GM21390 (cell line): ENCODE measurements around the gene E2F7.

Experiments used
- ATAC-seq: cut with Tn5 transposase; IDR thresholded peaks from one replicate; pipeline ENCODE4 v1.9.1; 2021; ENCODE audit not compliant: unreplicated experiment

The E2F7 gene

DNA sequence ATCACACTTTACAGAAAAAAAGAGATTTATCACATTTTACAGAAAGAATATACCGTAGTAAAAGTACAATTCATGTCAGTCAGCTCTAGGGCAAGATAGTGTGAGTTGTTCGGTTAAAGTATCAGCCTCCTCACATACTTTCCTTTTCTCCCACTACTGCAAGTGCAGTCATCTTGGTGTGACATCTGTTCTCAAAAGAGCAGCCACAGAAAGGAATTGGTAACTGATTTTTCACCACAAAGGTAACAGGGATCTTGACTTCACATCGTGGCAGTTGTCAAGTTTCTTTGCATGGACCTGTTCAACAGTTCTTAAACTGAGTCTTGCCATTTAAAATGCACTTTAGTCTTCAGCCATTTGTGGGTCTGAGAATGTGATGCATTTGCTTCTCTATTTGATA lies 5.0 kb upstream of the E2F7 start:
- peak; percentile 63 for ATAC-seq

DNA sequence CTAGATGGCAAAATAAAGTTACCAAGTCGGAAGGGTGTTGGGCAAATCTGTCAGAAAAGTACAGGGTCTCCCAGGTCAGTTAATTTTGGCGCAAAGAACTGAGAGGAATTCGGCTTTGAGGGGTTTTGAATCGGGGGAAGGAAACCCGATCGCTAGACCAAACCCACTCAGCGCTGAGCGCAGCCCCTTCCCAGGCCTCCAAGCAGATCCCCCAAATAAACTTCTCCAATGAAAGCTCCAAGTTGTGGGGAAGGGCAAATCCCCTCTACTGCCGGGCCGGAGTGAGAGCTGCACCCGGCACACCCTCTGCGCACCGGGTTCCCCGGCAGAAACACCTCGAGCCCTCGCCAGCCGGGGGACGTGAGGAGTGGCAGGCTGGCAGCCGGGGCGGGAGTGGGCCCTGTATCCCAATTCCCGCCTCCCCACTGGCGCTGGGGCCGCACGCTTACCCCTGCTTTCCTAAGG lies 441 bp downstream of the E2F7 start:
- ATAC-seq: peak; percentile 5

DNA sequence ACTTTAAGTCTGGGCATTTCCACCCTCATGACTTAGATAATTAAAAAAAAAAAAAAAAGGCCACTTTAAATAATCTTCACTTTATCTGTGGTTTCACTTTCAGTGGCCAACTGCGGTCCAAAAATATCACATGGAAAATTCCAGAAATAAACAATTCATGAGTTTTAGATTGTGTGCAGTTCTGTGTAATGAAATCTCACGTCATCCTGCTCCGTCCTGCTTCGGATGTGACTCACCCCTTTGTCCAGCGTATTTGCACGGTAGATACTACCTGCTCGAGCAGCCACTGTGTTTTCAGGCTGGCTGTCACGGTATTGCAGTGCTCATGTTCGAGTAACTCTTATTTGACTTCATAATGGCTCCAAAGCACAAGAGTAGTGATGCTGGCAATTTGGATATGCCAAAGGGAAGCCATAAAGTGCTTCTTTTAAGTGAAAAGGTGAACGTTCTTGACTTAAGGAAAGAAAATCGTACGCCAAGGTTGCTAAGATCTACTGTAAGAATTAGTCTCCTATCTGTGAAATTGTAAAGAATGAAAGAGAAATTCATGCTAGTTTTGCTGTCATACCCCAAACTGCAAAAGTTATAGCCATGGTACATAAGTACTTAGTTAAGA lies 2.4 kb downstream of the E2F7 start:
- peak; percentile 28 for ATAC-seq

DNA sequence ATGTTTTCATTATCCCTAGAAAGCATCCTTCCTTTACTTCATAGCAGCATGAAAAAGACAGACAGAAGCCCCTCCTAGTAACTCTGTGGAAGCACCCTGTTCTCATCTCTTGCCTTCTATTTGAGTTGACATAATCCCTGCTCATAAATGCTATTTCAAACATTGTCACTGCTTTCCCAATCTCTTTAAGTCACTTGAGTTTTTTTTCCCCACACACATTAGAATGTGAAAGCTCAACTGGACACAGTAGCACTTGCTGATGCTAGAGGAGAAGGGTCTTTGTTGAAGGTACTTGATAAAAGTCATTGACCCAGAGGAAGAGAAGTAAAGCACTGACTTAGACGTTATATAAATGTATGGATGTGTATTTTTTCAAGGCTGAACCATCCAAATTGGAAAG lies 3.0 kb downstream of the E2F7 start:
- ATAC-seq: no peak

DNA sequence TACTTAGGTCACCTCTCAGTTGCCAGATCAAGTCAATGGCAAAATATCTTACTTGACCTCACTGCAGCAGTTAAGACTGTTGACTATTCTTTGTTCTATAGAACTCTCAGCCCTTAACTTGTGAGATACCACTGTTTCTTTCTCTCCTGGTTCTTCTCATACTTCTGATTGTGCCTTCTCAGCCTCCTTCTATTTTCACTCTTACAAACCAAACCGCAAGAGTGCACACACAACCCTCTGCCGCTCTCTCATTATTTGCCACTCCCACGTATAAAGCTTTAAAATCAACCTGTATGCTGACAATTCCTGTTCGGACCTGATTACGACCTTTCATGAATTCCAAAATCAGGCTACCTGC lies 4.5 kb downstream of the E2F7 start:
- peak; percentile 39 for ATAC-seq

DNA sequence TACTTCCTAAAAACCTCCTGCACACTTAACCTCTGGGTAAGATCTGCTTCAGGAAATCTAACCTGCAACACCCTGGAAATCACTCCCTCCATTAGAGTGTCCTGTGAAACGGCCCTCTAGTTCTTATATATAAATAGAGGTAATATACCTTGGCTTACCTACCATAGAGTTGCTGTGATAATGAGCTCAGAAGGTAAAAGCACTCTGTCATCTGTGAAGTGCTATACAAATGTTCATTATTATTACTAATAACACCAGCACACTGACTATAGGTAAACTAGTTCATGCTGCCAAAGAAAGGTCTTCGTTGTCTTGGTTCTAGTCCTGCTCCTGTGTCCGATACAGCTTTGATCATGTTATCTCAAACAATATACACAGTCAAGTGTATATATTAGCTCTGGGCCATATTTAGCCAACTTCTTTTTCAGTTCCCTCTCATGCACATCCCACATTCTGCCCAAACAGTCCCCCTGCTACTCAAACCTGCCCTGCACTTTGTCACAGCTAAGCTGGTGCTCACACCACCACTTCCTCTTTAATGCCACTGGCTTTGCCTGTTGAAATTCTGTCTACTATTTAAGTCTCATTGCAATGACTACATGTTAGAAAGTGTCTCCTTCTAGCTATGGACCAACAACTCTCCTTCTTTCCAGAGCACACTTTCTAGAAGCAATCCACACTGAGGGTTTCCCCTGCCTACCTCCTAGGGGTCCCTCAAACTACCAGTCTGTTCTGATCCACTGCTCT lies 5.1 kb downstream of the E2F7 start:
- ATAC-seq: peak; percentile 68

DNA sequence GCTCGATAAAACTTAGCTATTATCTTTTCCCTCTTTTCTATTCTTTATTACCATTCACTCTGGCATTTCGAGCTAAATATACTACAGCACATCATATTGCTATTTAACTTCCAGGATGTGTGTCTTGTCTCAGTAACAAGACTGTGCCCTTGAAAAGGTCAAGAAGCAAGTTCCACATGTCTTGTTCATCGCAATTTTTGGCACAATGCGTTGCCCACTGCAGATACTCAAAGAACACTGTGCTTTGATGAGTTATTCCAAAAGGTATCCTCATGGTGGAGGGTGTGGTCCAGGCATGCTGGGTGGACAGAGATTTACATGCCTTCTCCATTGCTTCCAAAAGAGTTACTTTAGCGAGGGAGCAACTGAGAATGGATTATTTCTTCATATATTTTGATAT lies 6.6 kb downstream of the E2F7 start:
- ATAC-seq: no peak

DNA sequence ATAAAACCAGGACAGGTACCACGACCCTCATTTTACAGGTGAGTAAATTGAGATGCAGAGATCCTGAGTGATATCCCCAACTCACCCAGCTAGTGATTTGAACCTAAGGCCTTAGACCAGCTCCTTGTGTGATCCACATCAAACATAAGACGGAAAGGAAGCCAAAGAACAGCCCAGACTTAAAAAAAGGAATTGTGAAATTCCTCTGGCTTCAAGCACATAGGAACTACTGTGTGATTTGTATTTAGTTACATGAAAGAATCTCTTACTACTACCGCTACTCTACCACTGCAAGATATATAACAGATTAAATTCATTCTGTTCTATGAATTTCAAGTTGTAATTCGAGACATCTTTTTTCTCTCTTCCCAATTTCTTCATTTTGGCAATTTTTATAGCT lies 10.5 kb downstream of the E2F7 start:
- no peak for ATAC-seq

DNA sequence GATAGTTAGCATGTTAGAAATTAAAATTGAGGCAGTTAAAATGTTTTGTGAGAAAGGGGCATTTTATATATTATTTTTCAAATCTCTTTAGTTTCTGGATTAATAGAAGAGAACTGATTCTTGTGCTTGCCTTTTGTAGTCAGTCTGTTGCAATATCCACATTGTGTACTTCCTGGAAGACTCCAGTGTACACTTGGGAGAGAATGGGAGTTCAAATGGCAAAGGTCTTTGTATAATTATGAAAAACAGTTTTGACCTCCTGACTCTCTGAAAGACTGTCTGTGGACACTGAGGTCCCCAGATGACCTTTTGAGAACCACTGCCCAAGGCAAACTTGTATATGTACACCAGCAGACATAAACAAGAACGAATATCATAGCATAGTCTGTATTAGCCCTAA lies 12.1 kb downstream of the E2F7 start:
- no peak for ATAC-seq

DNA sequence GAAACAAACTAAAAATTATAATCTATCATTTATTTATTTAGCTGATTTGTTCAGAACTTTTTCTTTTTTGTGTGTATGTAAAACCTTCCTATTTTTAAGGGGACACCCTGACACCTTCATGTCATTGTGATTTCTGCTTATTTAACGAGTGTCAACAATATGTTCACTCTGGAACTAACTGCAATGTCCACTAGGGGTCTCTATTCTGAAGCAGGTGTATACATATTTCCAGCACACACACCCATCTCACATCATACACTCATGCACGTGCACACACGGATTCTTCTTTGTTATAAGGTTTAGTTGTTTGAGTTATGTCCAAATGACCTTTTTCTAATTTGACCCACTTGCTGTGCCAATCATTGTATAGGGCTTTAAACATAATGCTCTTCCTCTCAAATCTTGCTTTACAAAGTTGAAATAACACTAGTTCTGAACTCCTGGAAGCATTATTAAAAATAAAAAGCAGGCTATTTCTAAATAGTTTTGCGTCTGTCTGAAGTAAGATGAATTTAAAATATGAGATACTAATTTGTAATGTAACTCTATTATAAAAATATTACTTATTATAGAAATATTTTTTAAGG lies 15.5 kb downstream of the E2F7 start:
- peak; percentile 97 for ATAC-seq

DNA sequence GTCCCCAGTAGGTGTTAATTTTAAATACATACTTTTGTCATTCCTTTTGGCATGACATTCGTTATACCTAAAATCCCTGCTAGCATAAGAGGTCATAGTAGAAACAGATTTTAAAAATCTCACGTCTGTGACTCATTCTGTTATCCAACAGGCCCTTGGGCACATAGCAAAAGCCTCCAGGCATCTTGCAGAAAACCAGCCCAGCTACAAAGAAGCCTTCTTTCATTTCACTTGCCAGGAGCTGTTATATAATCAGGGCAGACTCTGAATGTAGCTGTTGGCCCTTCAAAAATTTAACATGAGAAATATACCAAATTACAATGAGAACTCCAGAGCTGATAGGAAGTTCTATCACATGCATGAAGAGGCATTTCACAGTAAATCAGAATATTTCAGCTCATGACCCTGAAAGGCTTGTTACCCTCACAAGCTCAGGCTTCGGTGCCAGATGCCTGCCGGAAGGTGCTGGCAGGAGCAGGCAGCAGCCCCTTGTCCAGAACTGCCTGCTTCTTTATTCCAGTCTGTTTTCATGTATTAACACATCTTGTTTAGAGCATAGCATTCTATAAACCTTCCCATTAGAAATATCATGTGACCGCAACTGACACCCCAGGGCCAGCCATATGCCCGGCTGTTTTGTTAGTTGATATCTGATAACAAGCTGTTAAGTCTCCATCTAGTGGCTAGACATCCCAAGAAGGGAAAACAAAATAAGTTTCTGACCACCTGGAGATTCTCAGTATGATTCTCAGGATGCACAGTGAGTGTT lies 17.8 kb downstream of the E2F7 start:
- no peak for ATAC-seq

DNA sequence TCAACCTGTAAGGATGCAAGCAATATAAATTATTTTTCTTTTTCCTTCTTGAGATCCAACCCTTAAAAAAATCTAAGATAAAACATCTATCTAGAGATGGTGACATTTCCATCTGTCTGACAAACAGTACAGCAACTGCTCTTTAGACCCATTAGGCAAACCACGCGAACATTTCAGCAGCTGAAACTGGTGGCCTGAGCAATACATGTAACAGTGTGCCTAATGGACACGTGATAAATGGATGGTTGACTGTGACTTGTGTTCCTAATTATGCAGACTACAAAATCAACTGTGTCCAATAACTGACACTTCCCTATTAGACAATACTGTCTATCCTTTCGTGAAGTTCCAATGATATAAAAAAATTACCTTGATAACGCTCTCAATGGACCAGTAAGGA lies 18.9 kb downstream of the E2F7 start:
- ATAC-seq: no peak

DNA sequence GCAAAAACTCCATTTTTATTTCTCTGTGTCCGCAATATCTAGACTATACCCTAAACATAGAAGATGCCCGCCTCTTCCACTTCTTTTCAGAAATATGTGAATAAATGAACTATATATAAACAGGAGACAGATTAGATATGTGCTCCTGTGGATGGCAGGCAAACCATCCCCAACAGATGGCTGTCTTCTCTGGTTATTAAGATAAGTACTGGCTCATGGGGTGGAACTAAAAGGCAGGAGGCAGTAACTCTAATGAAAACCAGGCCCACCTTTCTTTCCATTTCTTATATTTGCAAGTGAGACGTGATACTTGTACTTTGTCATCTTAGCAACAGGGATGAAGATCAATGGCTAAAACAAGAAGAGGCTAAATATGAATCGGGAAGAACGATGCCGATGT lies 20.2 kb downstream of the E2F7 start:
- ATAC-seq: no peak

DNA sequence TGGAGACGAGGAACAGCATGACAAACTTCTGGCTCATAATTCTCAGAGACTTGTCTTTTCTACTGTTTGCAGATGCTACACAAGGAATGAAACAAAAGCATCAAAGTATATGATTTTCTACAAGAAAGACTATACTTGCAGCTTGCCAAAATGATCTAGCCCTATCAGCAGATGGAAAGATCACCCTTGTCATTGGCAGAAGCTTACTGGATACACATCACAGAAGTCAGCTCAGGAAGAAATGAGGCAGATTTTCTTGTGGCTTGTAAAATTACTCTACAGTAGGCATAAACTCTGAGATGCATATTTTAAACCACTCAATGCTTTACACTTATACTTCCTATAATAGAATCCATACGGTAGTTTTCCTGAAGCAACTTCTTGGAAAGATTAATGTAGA lies 20.6 kb downstream of the E2F7 start:
- ATAC-seq: no peak

DNA sequence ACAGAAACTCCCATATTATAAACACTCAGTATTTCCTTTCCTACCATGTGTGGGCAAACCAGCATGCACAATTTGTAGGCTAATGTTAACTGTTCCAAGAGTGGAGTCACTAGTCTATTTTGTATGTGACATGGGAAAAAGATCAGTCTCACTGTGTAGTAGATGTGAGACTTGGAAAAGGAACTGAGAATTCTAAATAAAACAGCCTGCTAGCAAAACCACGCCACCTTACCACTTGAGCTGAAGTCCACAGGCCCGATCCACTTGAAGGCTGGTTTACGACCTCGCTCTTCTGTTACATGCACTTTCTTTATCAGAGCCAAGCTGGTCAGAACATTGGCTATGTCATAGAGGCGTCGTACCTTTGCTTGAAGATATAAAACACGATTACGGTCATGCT lies 22.5 kb downstream of the E2F7 start:
- peak; percentile 53 for ATAC-seq

DNA sequence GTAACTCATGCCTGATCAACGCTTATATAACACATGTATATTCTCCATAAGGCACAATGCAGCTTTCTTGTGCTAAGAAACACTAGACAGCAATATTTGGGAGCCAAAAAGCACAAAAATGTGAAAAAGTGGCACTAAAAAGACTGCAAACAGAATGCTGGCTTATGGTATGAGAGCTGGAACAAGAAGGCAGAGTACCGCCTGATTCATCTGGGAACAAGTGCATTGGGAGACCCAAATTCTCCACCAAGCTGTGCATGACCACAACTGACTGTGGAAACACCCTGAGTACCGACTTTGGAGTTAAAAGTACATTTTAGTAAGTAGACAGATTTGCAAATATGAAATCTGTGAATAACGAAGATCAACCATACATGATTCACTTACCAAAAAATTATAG lies 25.1 kb downstream of the E2F7 start:
- no peak for ATAC-seq

DNA sequence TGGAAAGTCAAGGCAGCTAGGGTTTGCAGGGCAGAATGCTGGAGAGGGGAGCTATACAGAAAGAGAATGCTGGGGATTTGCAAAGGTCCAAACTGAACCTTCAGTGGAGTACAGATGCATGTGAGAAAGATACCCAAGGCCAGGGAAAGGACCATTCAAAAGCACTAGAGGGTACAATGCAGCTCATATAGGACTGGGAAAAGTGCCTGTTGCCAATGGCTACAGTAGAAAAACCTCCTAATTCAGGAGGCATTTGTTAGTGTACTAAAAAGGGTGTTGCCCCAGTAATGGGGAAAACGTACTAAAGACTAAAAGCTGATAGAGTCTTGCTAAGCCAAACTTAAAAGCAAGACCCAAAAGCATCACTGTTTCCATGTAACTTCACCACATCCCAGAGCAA lies 30.1 kb downstream of the E2F7 start:
- no peak for ATAC-seq

DNA sequence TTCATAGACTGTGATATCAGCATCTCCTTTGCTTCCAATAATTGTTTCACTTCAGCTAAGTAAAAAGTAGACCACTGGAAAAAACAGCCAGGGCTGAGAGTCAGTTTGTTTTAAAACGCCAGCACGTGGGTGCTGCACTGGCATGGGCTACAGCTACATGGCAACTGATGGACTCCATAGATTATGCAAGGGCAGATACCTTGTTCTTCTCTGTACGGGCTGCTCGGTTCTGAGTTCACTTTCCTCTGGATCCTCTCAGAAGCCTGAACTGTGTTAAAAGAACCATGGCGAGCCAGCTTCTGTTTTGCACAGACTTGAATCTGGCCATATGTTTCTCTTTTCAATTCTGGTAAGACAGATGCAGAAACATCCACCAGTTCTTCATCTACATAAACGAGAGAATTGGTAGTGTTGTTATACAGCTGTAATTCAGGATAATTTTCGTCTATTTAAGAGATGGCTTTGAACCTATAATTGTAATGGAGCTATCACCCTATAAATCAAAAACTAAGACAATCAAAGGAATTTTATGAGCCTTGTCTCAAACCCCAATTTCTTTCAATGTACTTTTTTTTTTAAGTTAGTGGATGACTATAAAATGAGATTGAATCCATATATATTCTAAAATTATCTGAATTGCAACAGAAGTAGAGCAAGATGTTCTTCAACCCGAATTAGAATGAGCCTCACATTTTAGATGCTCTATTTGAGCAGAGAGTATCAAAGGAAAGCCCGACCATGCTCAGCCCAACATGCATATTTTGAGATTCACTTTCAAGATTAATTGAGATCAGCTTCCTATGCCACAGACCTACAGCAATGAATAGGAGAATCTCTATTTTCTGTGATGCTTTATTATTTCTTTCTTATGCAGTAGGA lies 31.5 kb downstream of the E2F7 start:
- no peak for ATAC-seq

DNA sequence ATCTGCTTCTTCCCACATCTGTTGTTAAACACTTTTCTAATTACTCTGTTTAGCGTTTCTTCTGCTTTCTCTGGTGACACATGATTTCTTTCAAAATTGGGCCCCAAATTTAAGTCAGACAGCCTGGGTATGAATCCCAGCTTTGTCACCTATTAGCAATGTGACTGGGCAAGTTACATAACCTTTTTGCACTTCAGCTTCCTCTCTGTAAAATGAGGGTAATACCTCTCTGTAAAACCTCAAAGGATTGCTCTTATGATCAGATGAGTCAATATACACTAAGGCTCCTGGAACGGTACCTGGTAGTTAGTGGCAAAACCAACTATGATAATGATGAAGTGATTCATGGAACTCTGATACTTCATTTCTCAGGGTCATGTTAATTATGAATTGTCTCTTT lies 33.0 kb downstream of the E2F7 start:
- no peak for ATAC-seq

DNA sequence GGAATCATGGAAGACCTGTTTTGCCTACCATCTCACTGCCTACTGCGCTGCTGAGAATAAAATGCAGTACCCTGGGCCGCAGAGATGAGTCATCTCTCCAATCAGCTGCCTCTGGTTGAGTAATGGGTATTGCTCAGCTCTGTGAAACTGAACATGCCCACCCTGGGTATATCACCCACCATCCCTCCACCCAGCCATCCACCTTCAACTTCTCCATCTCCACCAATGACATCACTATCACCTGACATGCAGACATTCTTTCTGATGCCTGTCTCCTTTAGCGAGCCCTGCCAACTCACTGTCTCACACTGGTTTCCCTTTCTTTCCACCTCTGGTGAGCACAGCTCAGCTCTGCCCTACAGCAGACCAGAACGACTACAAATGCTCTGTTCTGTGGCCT lies 33.6 kb downstream of the E2F7 start:
- ATAC-seq: no peak

DNA sequence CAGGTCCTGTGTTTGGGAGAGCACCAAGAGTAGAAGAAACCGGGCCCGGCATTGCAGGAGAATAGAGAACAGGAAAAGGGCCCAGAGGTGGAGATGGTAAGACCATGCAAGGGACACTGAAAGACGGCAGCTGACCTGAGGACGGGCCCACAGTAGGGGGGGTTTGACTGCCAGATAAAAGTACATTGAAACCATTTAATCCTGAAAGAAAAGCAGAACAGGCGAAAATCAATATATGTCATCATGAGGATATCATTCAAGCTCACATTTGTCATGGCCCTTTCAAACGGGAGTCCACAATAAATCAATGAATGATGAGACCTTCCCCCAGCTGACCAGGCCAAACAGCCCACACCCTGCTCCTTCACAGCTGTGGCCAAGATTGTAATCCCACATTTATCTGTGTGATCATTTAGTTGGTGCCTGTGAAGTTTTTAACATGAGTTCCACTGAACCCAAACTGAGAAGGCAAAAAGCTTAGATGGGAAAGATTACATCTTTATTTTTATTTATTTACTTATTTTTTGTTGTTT lies 39.5 kb downstream of the E2F7 start:
- ATAC-seq: no peak
